ENCODE measurements around the gene CTBS. TPM values are rescaled to one million over a fixed set of nuclear protein-coding genes. Genes with fewer than 3 reads are reported as not detected.

CTBS gene
- total RNA-seq = 10 to 100 TPM; 14.0 to 18.0 TPM

DNA sequence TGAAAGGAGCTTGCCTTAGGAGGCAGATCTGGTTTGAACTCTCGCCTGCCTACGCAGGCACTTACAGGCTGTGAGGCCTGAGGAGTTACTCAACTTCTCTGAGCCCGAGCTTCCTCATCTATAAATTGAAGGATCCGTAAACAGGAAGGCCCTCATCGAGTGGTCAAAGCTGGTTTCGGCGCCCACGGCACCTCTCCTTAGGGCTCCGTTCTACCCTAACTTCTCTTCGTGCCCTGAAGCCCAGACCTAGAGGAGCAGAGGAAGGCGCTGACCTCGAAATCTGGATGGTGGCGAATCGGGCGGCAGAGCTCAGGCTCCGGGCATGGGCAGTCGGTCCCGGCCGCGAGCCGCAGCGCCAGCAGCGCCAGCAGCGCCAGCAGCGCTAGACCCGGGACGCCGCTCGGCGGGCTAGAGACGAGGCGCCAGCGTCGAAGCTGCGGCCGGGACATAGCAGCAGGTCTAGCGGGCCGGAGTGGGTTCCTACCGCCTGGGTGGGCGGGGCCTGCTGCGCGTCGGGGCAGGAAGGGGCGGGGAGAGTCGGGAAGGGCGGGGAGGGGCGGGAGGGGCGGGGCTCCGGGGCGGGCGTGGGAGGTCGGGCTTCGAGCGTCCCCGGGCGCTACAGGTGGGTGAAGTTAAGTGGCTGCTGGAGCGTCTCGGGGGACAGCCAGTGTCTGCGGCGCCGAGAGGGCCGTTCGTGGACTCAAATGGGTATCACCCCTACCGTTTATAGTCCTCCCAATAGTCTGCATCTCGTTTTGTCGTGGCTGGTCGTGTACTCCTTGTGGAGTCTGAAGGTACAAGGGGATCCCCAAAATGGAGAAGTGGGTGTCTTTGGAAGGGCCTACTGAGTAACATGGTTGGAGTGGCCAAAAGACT is at the start of gene CTBS:
Gene CTBS, minus strand, starts transcription at position 474 of the 876 bp plus-strand sequence. Its CDS starts 25 bp downstream, at position 449.
- Mint-ChIP-seq H3K27ac (peak within 1 kb of the TSS; percentile 100), H3K9me3 (no peaks in the 10 kb centered on the region), H3K4me3 (peak within 1 kb of the TSS; percentile 98), H3K4me1 (peaks cover 36% of the 10 kb centered on the region), H3K36me3 (ENCODE audit: low read depth) (peaks cover 44% of the 10 kb centered on the region), H3K27me3 (no peaks in the 10 kb centered on the region)
- peak; percentile 86 for ATAC-seq (replicated peaks)

- no peak for ATAC-seq (replicated peaks)
- H3K4me1 Mint-ChIP-seq = peaks cover 12% of the 10 kb centered on the region
- no peaks in the 10 kb centered on the region for H3K9me3 Mint-ChIP-seq
- no peaks in the 10 kb centered on the region for H3K36me3 Mint-ChIP-seq (ENCODE audit: low read depth)
- no peaks in the 10 kb centered on the region for H3K27me3 Mint-ChIP-seq
- H3K27ac Mint-ChIP-seq = peak overlapping the region; percentile 98
- peak overlapping the region; percentile 82 for H3K4me3 Mint-ChIP-seq
Measured at GRCh38 chr1:84621553-84621952, 47.3 kb upstream of the CTBS start.

DNA sequence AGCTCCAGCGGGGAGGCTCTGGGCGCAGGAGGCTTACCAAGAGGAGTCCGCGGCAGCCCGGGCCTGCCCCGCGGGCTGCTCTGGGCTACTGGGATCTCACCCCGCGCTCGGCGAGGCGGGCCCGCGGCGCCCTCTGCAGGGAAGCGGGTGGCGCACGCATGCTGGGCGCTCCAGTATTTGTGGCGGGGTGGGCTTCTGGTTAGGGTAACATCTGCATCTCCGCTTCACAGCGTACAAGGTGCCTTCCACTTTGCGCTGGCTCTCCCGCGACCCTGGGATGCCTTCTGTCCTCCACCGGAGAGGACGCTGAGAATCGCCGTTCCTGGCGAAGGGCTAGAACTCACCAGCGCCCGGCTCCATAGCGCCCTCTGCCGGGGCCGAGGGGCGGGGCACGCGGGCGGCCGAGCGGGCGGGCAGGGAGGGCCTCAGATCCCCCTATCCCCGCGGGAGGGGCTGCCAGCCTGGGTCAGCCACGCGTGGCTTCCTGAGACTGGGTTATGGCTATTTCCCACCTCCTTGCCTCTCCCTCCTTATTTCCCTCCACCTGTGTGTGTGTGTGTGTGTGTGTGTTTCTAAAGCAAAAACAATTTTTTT is 46.6 kb upstream of the CTBS start:
- peak; percentile 82 for ATAC-seq (replicated peaks)
- Mint-ChIP-seq H3K4me3 (peak overlapping the region; percentile 82), H3K27me3 (no peaks in the 10 kb centered on the region), H3K9me3 (no peaks in the 10 kb centered on the region), H3K36me3 (ENCODE audit: low read depth) (no peaks in the 10 kb centered on the region), H3K4me1 (peaks cover 12% of the 10 kb centered on the region), H3K27ac (peak overlapping the region; percentile 98)

DNA sequence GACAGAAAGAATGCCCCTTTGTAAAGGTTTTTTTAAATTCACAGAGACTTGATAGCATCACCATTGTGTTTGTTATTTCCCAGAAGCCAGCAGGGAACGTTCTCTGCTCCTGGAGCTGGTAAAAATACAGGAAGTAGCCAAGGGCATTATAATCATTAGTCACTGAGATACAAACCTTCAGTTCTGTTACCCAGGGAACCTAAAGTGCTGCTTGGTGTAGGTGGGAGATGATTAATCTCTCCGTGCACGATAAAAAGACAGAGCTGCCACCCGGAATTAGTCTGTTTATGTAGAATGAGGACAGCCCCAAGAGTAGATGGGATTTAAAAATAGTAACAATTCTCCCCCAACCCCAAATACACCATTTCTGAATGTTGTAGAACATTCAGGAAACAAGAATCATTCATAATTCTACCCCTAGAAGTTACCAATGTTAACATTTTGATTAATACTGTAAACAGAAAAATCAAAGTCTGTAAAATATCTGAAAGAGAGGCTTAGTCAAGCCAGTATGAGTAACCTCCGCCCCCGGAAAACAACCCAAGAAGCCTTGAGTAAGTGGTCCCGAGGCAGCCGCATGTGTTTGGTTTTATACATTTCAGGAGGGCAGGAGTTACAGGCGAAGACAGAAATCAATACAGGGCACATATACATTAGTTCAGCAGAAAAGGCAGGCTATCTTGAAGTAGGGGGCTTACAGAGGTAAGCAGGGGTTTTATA is 45.3 kb upstream of the CTBS start:
- H3K4me3 Mint-ChIP-seq = peak overlapping the region; percentile 82
- peak; percentile 80 for ATAC-seq (replicated peaks)
- H3K4me1 Mint-ChIP-seq = peaks cover 12% of the 10 kb centered on the region
- H3K27ac Mint-ChIP-seq = peak overlapping the region; percentile 98
- peaks cover 4% of the 10 kb centered on the region for H3K27me3 Mint-ChIP-seq
- no peaks in the 10 kb centered on the region for H3K36me3 Mint-ChIP-seq (ENCODE audit: low read depth)
- H3K9me3 Mint-ChIP-seq = peaks cover 3% of the 10 kb centered on the region

- Mint-ChIP-seq H3K27ac (no peak overlapping the region), H3K4me3 (no peak overlapping the region), H3K9me3 (peaks cover 6% of the 10 kb centered on the region), H3K4me1 (peaks cover 12% of the 10 kb centered on the region), H3K36me3 (ENCODE audit: low read depth) (no peaks in the 10 kb centered on the region), H3K27me3 (peaks cover 7% of the 10 kb centered on the region)
- no peak for ATAC-seq (replicated peaks)
Measured at GRCh38 chr1:84617349-84617748, 43.1 kb upstream of the CTBS start.

DNA sequence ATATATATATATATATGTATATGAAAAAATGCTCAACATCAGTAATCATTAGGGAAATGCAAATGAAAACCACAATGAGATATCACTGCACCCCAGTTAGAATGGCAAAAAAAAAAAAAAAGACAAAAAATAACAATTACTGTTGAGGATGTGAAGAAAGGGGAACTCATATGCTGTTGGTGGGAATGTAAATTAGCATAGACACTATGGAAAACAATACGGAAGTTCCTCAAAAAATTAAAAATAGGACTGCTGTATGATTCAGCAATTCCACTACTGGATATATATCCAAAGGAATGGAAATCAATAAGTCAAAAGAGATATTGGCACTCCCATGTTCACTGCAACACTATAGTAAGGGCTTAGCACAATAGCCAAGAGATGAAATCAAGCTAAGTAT is 41.5 kb upstream of the CTBS start:
- Mint-ChIP-seq H3K4me1 (peaks cover 12% of the 10 kb centered on the region), H3K36me3 (ENCODE audit: low read depth) (no peaks in the 10 kb centered on the region), H3K4me3 (no peak overlapping the region), H3K27ac (no peak overlapping the region), H3K9me3 (peaks cover 6% of the 10 kb centered on the region), H3K27me3 (peaks cover 7% of the 10 kb centered on the region)
- no peak for ATAC-seq (replicated peaks)

DNA sequence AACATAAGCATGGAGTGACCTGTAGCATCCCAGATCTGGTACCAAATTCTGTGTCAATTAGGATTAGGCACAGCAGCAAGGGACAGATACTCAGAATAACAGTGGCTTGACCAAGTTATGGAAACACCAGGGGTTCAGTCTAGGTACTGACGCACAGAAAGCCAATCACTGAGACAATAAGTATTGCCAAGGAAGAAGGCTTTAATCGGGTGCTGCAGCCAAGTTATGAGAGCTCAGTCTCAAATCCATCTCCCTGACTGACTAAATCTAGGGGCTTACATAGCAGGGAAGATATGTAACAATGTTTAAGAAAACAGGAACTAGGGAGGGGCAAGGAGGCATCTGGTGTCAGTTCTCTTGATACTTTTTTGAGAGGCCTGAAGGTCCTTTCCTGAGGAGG is 39.6 kb upstream of the CTBS start:
- H3K27ac Mint-ChIP-seq = no peak overlapping the region
- H3K9me3 Mint-ChIP-seq = peaks cover 6% of the 10 kb centered on the region
- no peak overlapping the region for H3K4me3 Mint-ChIP-seq
- peaks cover 7% of the 10 kb centered on the region for H3K27me3 Mint-ChIP-seq
- no peak for ATAC-seq (replicated peaks)
- no peaks in the 10 kb centered on the region for H3K4me1 Mint-ChIP-seq
- H3K36me3 Mint-ChIP-seq (ENCODE audit: low read depth) = no peaks in the 10 kb centered on the region

GRCh38 chr1:84613026-84613425 is 38.8 kb upstream of the CTBS start:
- H3K9me3 Mint-ChIP-seq = peaks cover 6% of the 10 kb centered on the region
- no peak overlapping the region for H3K4me3 Mint-ChIP-seq
- H3K36me3 Mint-ChIP-seq (ENCODE audit: low read depth) = no peaks in the 10 kb centered on the region

DNA sequence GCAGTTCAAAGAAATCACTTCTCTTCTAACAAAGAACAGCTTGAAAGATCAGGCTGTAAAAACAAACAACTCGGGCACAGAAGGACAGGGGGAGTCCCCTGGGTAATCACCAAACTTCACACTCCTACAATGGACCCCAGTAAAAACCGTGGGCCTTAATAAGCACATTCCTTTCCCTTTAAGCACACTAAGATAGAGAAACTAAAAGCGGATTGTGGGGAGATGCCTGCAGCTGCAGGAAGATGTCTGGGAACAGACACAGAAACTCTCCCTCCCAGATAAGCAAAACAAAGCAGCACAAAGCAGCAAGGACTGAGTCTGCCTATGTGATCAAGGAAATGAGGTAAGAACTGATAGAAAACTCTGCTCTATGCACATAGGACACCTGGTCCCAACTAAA is 37.6 kb upstream of the CTBS start:
- Mint-ChIP-seq H3K9me3 (peaks cover 7% of the 10 kb centered on the region), H3K27me3 (peaks cover 7% of the 10 kb centered on the region), H3K36me3 (ENCODE audit: low read depth) (no peaks in the 10 kb centered on the region), H3K27ac (peak overlapping the region; percentile 53), H3K4me3 (no peak overlapping the region), H3K4me1 (no peaks in the 10 kb centered on the region)
- ATAC-seq (replicated peaks) = peak; percentile 37

More at GRCh38 chr1:84613026-84613425, 38.8 kb upstream of the CTBS start:
- ATAC-seq (replicated peaks) = no peak
- Mint-ChIP-seq H3K27ac (no peak overlapping the region), H3K27me3 (peaks cover 7% of the 10 kb centered on the region), H3K4me1 (no peaks in the 10 kb centered on the region)

DNA sequence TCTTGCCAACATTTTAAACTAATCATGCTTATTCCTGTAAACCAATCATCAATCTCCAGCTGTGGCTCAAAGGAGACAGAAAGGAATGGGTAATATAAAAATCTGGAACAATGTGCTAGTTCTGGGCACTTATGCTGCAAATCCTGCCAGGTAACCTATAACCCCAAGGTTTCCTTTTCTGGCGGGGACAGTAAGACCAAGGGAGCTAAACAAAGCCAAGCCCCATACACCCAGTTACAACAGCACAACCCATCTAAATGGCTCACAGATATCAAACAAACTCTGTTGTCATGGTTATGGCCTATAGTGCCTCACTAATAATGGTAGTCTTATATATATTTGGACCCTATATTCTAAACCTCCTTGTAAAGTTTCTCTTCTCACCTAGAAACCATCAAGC is 36.9 kb upstream of the CTBS start:
- H3K4me1 Mint-ChIP-seq = no peaks in the 10 kb centered on the region
- peaks cover 14% of the 10 kb centered on the region for H3K9me3 Mint-ChIP-seq
- ATAC-seq (replicated peaks) = no peak
- H3K4me3 Mint-ChIP-seq = no peak overlapping the region
- peak overlapping the region; percentile 53 for H3K27ac Mint-ChIP-seq
- peaks cover 11% of the 10 kb centered on the region for H3K27me3 Mint-ChIP-seq
- no peaks in the 10 kb centered on the region for H3K36me3 Mint-ChIP-seq (ENCODE audit: low read depth)

DNA sequence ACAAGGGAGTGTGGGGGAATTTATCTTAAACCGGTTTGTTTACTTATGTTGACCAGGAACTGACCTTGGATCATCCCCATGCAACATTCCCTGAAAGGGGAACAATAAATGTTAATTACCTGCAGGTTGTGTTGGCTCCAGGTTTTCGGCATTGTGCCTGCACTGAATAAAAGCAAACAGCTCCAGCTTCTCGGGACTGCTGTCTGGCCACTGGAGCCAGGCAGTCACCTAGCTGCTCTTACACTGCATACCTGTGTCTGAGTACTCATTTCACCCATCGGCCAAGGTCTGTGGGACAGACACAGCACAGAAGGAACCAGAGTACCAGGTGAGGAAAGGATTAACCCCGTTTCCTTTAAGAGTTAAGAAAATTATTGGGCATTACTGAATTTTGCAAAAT is 32.7 kb upstream of the CTBS start:
- Mint-ChIP-seq H3K4me3 (no peak overlapping the region), H3K36me3 (ENCODE audit: low read depth) (no peaks in the 10 kb centered on the region), H3K4me1 (no peaks in the 10 kb centered on the region), H3K27me3 (peaks cover 7% of the 10 kb centered on the region), H3K9me3 (peaks cover 17% of the 10 kb centered on the region), H3K27ac (no peak overlapping the region)
- no peak for ATAC-seq (replicated peaks)

DNA sequence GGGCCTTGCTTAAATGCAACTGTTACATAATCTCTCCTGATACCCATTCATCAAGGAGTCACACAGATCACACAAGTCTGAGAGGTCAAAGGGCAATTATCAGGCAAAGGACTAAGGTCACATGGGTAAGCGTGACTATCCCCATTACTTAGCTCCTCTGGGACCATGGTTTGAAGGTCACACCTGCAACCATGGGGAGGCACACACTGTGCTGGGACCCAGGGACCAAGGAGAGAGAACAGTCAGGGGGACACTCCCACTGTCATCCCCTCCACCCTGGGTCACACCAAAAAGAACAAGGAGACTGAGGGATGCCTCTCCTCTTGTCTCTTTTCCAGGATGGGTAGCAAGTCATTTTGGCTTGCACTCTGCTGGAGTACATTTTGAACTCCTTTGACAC is 30.9 kb upstream of the CTBS start:
- ATAC-seq (replicated peaks) = no peak
- Mint-ChIP-seq H3K27me3 (peaks cover 7% of the 10 kb centered on the region), H3K4me3 (no peak overlapping the region), H3K27ac (no peak overlapping the region), H3K36me3 (ENCODE audit: low read depth) (no peaks in the 10 kb centered on the region), H3K4me1 (peaks cover under 1% of the 10 kb centered on the region), H3K9me3 (peaks cover 17% of the 10 kb centered on the region)

DNA sequence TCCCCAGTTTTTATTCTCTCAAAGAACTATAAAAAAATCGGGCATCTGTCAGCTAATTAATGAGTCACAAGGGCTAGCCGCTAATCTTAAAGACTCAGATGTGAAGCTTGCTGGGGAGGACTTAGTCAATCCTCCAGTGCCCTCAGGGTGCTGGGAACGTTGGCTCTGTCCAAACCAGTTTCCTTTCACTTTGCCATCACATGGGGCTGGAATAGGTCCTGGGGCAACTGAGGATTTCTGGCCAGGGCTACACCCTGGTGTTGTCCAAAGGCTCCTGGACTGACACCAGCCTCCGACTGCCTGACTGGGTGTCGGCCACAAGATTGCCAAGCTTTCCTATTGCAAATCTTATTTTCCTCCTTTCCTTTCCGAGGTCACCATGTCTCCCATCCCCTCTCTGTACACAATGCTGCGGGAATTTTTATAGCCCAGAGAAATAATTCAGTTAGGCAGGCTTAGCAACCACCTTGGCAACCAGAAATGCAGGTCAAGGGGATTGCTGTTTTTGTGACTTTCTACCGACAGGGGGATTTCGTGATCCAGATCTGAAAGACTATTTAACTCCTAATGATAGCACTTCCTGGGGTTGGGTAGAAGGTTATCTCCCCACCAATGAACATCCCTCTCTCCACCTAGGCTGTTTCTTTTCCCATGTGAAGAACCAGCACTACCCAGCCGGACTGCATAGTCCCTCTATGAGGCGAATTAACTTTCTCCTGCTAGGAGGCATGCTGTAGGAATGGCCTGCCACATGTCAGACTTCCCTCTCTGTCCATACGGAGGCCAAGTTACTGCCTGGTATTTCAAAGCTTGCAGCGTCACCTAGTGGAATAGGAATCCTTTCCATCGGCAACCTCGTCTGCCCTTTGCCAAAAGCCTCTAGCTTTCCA is 29.9 kb upstream of the CTBS start:
- Mint-ChIP-seq H3K27me3 (peaks cover 7% of the 10 kb centered on the region), H3K9me3 (peaks cover 20% of the 10 kb centered on the region), H3K36me3 (ENCODE audit: low read depth) (no peaks in the 10 kb centered on the region), H3K4me3 (no peak overlapping the region), H3K4me1 (peaks cover 10% of the 10 kb centered on the region), H3K27ac (no peak overlapping the region)
- no peak for ATAC-seq (replicated peaks)

- peaks cover 20% of the 10 kb centered on the region for H3K9me3 Mint-ChIP-seq
- no peak overlapping the region for H3K27ac Mint-ChIP-seq
- ATAC-seq (replicated peaks) = no peak
- no peaks in the 10 kb centered on the region for H3K36me3 Mint-ChIP-seq (ENCODE audit: low read depth)
- H3K4me3 Mint-ChIP-seq = no peak overlapping the region
- peaks cover 20% of the 10 kb centered on the region for H3K4me1 Mint-ChIP-seq
- peaks cover 7% of the 10 kb centered on the region for H3K27me3 Mint-ChIP-seq
Measured at GRCh38 chr1:84603223-84603622, 29.0 kb upstream of the CTBS start.
